GM12872 (cell line): ENCODE data around the gene FMNL1.
A peak's percentile ranks its signal among the peaks of the same experiment; 100 is the strongest.

Experiments used
- CTCF ChIP-seq: IDR thresholded peaks from 3 replicates; pipeline ENCODE4 v1.5.1; 2011; ENCODE audit warnings: low read depth, mild to moderate bottlenecking, low read length, moderate library complexity; ENCODE audit not compliant: insufficient read depth

FMNL1 gene

GRCh38 chr17:45284176-45285140 lies 62.8 kb downstream of the FMNL1 start:
- peak; percentile 57 for TF ChIP-seq CTCF

GRCh38 chr17:45286286-45286685 lies 64.6 kb downstream of the FMNL1 start:
- TF ChIP-seq CTCF: no peak

- TF ChIP-seq CTCF: no peak
These were observed 66.1 kb downstream of the FMNL1 start for GRCh38 chr17:45287526-45288500.

GRCh38 chr17:45288825-45289224 lies 67.1 kb downstream of the FMNL1 start:
- no peak for TF ChIP-seq CTCF

- TF ChIP-seq CTCF: no peak
These were observed 67.9 kb downstream of the FMNL1 start for GRCh38 chr17:45289301-45290268.

- no peak for TF ChIP-seq CTCF
These were observed 68.6 kb downstream of the FMNL1 start for GRCh38 chr17:45290269-45290765.
